GM12891 (cell line): ENCODE data around the gene ANG.

Experiments
- PAX5 ChIP-seq: IDR thresholded peaks from 2 replicates; pipeline ENCODE4 v1.6.1; 2011; ENCODE audit warnings: low read length, moderate library complexity, mild to moderate bottlenecking; ENCODE audit not compliant: insufficient read depth, severe bottlenecking
- POLR2A ChIP-seq: IDR thresholded peaks from 2 replicates; pipeline ENCODE4 v1.6.1; 2011; ENCODE audit warnings: low read depth, low read length, control low read depth
- POLR2AphosphoS5 ChIP-seq: IDR thresholded peaks from 2 replicates; pipeline ENCODE4 v1.6.1; 2011; ENCODE audit warnings: low read depth, low read length, control low read depth
- POU2F2 ChIP-seq: IDR thresholded peaks from 2 replicates; pipeline ENCODE4 v1.6.1; 2011; ENCODE audit warnings: low read depth, mild to moderate bottlenecking, control low read depth, low read length, moderate library complexity
- SPI1 ChIP-seq: IDR thresholded peaks from 2 replicates; pipeline ENCODE4 v1.6.1; 2011; ENCODE audit warnings: low read depth, low read length, control low read depth
- TAF1 ChIP-seq: IDR thresholded peaks from 2 replicates; pipeline ENCODE4 v1.6.1; 2011; ENCODE audit warnings: low read depth, low read length, control low read depth

GRCh38 chr14:20712904-20713303, 24.3 kb downstream of the ANG start:
- TF ChIP-seq POLR2AphosphoS5 (no peak), TAF1 (no peak), POLR2A (no peak), PAX5 (no peak), SPI1 (no peak), POU2F2 (no peak)
